DND-41 (cell line): ENCODE results near the gene PGBD5.
"Not testable (repeated sequence)": the region's sequence is repeated elsewhere in the genome, so short reads cannot be mapped to it uniquely, and the experiment has no call there.

ENCODE experiments used
- ATAC-seq: fragments of 200-7000 bp; cut with Tn5 transposase; 3 replicates; pipeline ENCODE4 v1.9.1; 2021; ENCODE audit warnings: low read depth; ENCODE audit not compliant: insufficient read depth
- DNase-seq: peaks from one replicate; pipeline ENCODE4 v3.0.0-alpha.2; 2020
- H2AFZ ChIP-seq: 2 replicates; pipeline ENCODE4 v1.6.0; 2012; ENCODE audit warnings: low read depth, low read length
- H3K27ac ChIP-seq: 2 replicates; pipeline ENCODE4 v1.5.1; 2012; ENCODE audit warnings: low read length, inconsistent platforms
- H3K27me3 ChIP-seq: fragments of 200-600 bp; sonication (generic); 2 replicates; pipeline ENCODE4 v1.6.0; 2012; ENCODE audit warnings: low read length, mild to moderate bottlenecking, inconsistent platforms; ENCODE audit not compliant: insufficient read depth, poor library complexity
- H3K36me3 ChIP-seq: 2 replicates; pipeline ENCODE4 v1.5.1; 2012; ENCODE audit warnings: low read length, inconsistent platforms; ENCODE audit not compliant: insufficient read depth
- H3K4me1 ChIP-seq: 2 replicates; pipeline ENCODE4 v1.5.1; 2012; ENCODE audit warnings: mild to moderate bottlenecking, low read length; ENCODE audit not compliant: insufficient read depth
- H3K4me2 ChIP-seq: 2 replicates; pipeline ENCODE4 v1.6.0; 2012; ENCODE audit warnings: mild to moderate bottlenecking, moderate library complexity, low read length, inconsistent platforms; ENCODE audit not compliant: insufficient read depth
- H3K4me3 ChIP-seq, 2 experiments: fragments of 200-600 bp in 1 of 2; shearing (Covaris generic) in 1 of 2; 2 replicates each; pipeline ENCODE4 v1.5.1; 2012 to 2016; ENCODE audit warnings: inconsistent platforms in 2 of 2, low read length in 2 of 2, mild to moderate bottlenecking in 2 of 2, low read depth in 1 of 2, moderate library complexity in 1 of 2
- H3K79me2 ChIP-seq: 2 replicates; pipeline ENCODE4 v1.6.0; 2012; ENCODE audit warnings: low read length, inconsistent platforms; ENCODE audit not compliant: insufficient read depth
- H3K9ac ChIP-seq: 2 replicates; pipeline ENCODE4 v1.6.0; 2012; ENCODE audit warnings: low read depth, mild to moderate bottlenecking, inconsistent platforms, low read length, moderate library complexity
- H3K9me3 ChIP-seq: 2 replicates; pipeline ENCODE4 v1.5.1; 2012; ENCODE audit warnings: low read length, moderate library complexity, mild to moderate bottlenecking, inconsistent platforms; ENCODE audit not compliant: insufficient read depth, severe bottlenecking
- H4K20me1 ChIP-seq: 2 replicates; pipeline ENCODE4 v1.6.0; 2012; ENCODE audit warnings: low read length; ENCODE audit not compliant: insufficient read depth
- EZH2 ChIP-seq: IDR thresholded peaks from 3 replicates; pipeline ENCODE4 v1.6.1; 2012; ENCODE audit warnings: borderline replicate concordance, low read depth, mild to moderate bottlenecking, moderate library complexity, low read length, inconsistent platforms; ENCODE audit not compliant: severe bottlenecking
- TF ChIP-seq, protein P1 (sequence below): IDR thresholded peaks from 2 replicates; pipeline ENCODE4 v1.5.1; 2012; ENCODE audit warnings: borderline replicate concordance, low read length, moderate library complexity, mild to moderate bottlenecking; ENCODE audit not compliant: poor library complexity, severe bottlenecking; ENCODE audit errors: extremely low read depth

PGBD5 gene

DNA sequence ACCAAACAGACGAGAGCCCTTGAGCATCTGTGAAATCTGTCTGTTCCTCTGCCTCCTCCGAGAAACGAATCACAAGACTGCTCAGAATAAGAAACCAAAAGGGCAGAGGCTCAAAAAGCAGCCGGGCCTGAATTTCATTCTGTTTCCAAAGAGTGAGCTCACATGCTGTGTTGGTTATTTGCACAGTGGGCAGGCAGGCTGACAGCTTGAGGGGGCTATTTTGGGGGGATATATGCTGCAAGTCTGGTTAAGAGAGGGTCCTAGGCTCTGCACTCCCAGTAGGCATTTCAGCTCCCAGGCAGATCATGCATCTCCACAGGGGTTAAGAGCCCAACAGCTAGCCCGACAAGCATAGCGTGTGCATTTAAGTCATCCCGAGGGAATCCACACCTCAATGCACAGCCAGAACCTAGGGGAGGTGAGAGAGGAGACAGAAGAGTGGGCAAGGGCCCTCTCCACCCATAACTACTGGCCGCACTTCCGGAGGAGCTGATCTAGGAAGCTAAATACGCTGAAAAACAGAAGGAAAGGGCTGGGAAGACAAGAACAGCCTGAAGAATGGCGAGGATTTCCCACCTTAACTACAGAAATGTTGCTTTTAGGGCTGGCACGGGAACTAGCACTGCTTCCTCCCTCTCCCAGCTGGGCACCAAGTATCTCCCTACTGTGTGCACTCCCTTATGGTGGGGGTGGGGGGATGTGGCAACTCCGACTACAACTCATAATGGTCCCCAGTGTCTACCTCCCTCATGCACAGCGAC is 3.7 kb downstream of the PGBD5 start:
- Histone ChIP-seq H3K9me3 (no peaks in the 10 kb centered on the region), H3K9ac (no peak overlapping the region), H3K27ac (no peak overlapping the region), H3K36me3 (no peaks in the 10 kb centered on the region), H3K4me3 (no peak overlapping the region), H3K27me3 (peaks cover 33% of the 10 kb centered on the region), H3K4me1 (peaks cover 4% of the 10 kb centered on the region; the same call in 1 of the 2 replicates), H4K20me1 (no peaks in the 10 kb centered on the region), H3K79me2 (no peaks in the 10 kb centered on the region), H3K4me2 (no peak overlapping the region), H2AFZ (no peak overlapping the region)
- TF ChIP-seq, protein P1, sequence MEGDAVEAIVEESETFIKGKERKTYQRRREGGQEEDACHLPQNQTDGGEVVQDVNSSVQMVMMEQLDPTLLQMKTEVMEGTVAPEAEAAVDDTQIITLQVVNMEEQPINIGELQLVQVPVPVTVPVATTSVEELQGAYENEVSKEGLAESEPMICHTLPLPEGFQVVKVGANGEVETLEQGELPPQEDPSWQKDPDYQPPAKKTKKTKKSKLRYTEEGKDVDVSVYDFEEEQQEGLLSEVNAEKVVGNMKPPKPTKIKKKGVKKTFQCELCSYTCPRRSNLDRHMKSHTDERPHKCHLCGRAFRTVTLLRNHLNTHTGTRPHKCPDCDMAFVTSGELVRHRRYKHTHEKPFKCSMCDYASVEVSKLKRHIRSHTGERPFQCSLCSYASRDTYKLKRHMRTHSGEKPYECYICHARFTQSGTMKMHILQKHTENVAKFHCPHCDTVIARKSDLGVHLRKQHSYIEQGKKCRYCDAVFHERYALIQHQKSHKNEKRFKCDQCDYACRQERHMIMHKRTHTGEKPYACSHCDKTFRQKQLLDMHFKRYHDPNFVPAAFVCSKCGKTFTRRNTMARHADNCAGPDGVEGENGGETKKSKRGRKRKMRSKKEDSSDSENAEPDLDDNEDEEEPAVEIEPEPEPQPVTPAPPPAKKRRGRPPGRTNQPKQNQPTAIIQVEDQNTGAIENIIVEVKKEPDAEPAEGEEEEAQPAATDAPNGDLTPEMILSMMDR, result no peak
- no peak for TF ChIP-seq EZH2
- ATAC-seq (no peak), DNase-seq (no peak)

DNA sequence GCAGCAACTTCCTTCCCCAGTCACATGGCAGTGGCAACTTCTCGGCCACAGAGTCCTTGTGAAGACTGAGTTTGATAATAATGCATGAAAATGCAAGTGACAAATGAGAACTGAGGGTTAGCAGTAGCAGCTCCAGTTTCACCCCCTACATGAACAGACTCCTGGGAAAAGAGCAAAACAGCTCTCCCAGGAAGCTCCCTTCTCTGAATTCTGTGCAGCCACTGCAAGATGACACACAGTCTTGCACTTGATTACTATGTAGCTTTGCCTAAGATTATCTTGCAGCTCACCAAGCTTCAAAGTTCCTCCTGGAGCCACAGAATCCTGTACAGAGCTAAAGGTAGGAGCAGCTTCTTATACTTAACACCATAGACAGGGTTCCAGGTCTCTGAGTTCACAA is 4.7 kb downstream of the PGBD5 start:
- DNase-seq (no peak), ATAC-seq (no peak)
- TF ChIP-seq, protein P1, result no peak
- no peak for TF ChIP-seq EZH2
- Histone ChIP-seq H3K4me2 (no peak overlapping the region), H4K20me1 (no peaks in the 10 kb centered on the region), H3K9ac (no peak overlapping the region), H3K36me3 (no peaks in the 10 kb centered on the region), H2AFZ (no peak overlapping the region), H3K9me3 (no peaks in the 10 kb centered on the region), H3K4me1 (peaks cover 4% of the 10 kb centered on the region; the same call in 1 of the 2 replicates), H3K4me3 (no peak overlapping the region), H3K27me3 (peaks cover 33% of the 10 kb centered on the region), H3K79me2 (no peaks in the 10 kb centered on the region), H3K27ac (no peak overlapping the region)

DNA sequence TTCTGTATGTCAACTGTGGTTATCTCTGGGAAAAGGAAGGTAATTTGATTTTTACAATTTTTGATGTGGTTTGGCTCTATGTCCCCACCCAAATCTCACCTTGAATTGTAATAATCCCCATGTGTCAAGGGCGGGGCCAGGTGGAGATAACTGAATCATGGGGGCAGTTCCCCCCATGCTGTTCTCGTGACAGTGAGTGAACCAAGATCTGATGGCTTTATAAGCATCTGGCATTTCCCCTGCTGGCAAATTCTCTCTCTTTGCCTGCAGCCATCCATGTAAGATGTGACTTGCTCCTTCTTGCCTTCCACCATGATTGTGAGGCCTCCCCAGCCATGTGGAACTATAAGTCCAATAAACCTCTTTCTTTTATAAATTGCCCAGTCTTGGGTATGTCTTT is 5.8 kb downstream of the PGBD5 start:
- not testable (repeated sequence) for DNase-seq, H4K20me1 ChIP-seq, H3K36me3 ChIP-seq, H3K4me1 ChIP-seq, H3K4me3 ChIP-seq, H2AFZ ChIP-seq, ATAC-seq, H3K9ac ChIP-seq, H3K4me2 ChIP-seq, H3K27ac ChIP-seq, H3K9me3 ChIP-seq, H3K79me2 ChIP-seq
- H3K27me3 ChIP-seq, result peaks cover 37% of the 10 kb centered on the region

- ATAC-seq (no peak), DNase-seq (no peak)
- no peak overlapping the region for H3K4me3 ChIP-seq
- H3K27me3 ChIP-seq, result peaks cover 13% of the 10 kb centered on the region
- H2AFZ ChIP-seq, result no peak overlapping the region
- no peaks in the 10 kb centered on the region for H3K4me1 ChIP-seq
- H3K4me2 ChIP-seq, result no peak overlapping the region
- TF ChIP-seq EZH2, result no peak
- TF ChIP-seq, protein P1, result no peak
- no peak overlapping the region for H3K9ac ChIP-seq
- H4K20me1 ChIP-seq, result no peaks in the 10 kb centered on the region
- H3K27ac ChIP-seq, result no peak overlapping the region
- no peaks in the 10 kb centered on the region for H3K36me3 ChIP-seq
- no peaks in the 10 kb centered on the region for H3K79me2 ChIP-seq
- H3K9me3 ChIP-seq, result no peaks in the 10 kb centered on the region
Observed at GRCh38 chr1:230416430-230416829, 9.7 kb downstream of the PGBD5 start.
